Loucy (cell line): ENCODE results near the gene TSFM.

ENCODE experiments used
- H2AFZ ChIP-seq: fragments of 200-600 bp; sonication (generic); 2 replicates; pipeline ENCODE4 v1.6.0; 2016; ENCODE audit warnings: antibody characterized with exemption, mild to moderate bottlenecking, low read length, moderate library complexity
- H3F3A ChIP-seq: fragments of 200-600 bp; 2 replicates; pipeline ENCODE4 v1.6.0; 2016; ENCODE audit warnings: antibody characterized with exemption, low read depth, mild to moderate bottlenecking
- H3K27me3 ChIP-seq: fragments of 200-600 bp; sonication (generic); 2 replicates; pipeline ENCODE4 v1.6.1; 2014; ENCODE audit warnings: low read length, mild to moderate bottlenecking; ENCODE audit not compliant: insufficient read depth, poor library complexity, severe bottlenecking
- H3K36me3 ChIP-seq: fragments of 200-600 bp; sonication (generic); 2 replicates; pipeline ENCODE4 v1.6.1; 2016; ENCODE audit warnings: low read length; ENCODE audit not compliant: insufficient read depth
- H3K4me1 ChIP-seq: fragments of 200-600 bp; sonication (generic); 2 replicates; pipeline ENCODE4 v1.5.1; 2014; ENCODE audit warnings: low read length, mild to moderate bottlenecking; ENCODE audit not compliant: insufficient read depth, poor library complexity, severe bottlenecking
- H3K4me2 ChIP-seq: fragments of 200-600 bp; sonication (generic); 2 replicates; pipeline ENCODE4 v1.6.0; 2014; ENCODE audit warnings: antibody characterized with exemption, low read length, low read depth, mild to moderate bottlenecking; ENCODE audit not compliant: poor library complexity, severe bottlenecking
- H3K4me3 ChIP-seq: fragments of 200-600 bp; sonication (generic); 2 replicates; pipeline ENCODE4 v1.5.1; 2014; ENCODE audit warnings: low read length, mild to moderate bottlenecking, mixed read lengths; ENCODE audit not compliant: poor library complexity, severe bottlenecking
- H3K79me2 ChIP-seq: fragments of 200-600 bp; sonication (generic); 2 replicates; pipeline ENCODE4 v1.6.1; 2014; ENCODE audit warnings: low read length; ENCODE audit not compliant: insufficient read depth
- H3K9ac ChIP-seq: fragments of 200-600 bp; sonication (generic); 2 replicates; pipeline ENCODE4 v1.6.0; 2014; ENCODE audit warnings: mild to moderate bottlenecking, low read depth, low read length, moderate library complexity; ENCODE audit not compliant: poor library complexity, severe bottlenecking
- H3K9me2 ChIP-seq: fragments of 200-600 bp; sonication (generic); replicated peaks from 2 replicates; pipeline ENCODE4 v1.6.1; 2016; ENCODE audit warnings: low read depth, low read length, mixed read lengths
- H3K9me3 ChIP-seq: fragments of 200-600 bp; sonication (generic); 2 replicates; pipeline ENCODE4 v1.6.1; 2014; ENCODE audit warnings: mild to moderate bottlenecking, antibody characterized with exemption, low read length, low read depth; ENCODE audit not compliant: insufficient read depth
- H4K20me1 ChIP-seq: fragments of 200-600 bp; sonication (generic); 2 replicates; pipeline ENCODE4 v1.6.0; 2014; ENCODE audit warnings: antibody characterized with exemption, low read length, mild to moderate bottlenecking; ENCODE audit not compliant: insufficient read depth, poor library complexity, severe bottlenecking
- CTCF ChIP-seq: fragments of 200-600 bp; sonication (generic); conservative IDR thresholded peaks from 2 replicates; pipeline ENCODE4 v1.5.1; 2014; ENCODE audit warnings: mild to moderate bottlenecking, antibody characterized with exemption, low read length
- EZH2phosphoT487 ChIP-seq: fragments of 200-600 bp; IDR thresholded peaks from 2 replicates; pipeline ENCODE4 v1.6.1; 2018; ENCODE audit warnings: antibody characterized with exemption, mild to moderate bottlenecking, moderate library complexity, borderline replicate concordance

TSFM gene

GRCh38 chr12:57756406-57757341 lies 25.9 kb upstream of the TSFM start:
- no peaks in the 10 kb centered on the region for H3K9me3 ChIP-seq
- H2AFZ ChIP-seq: no peak overlapping the region
- H3K36me3 ChIP-seq: no peaks in the 10 kb centered on the region; the same call in 1 of the 2 replicates
- H3K9ac ChIP-seq: peak overlapping the region; percentile 73
- H3K27me3 ChIP-seq: no peaks in the 10 kb centered on the region
- peak overlapping the region; percentile 90 for H3K4me2 ChIP-seq
- H3F3A ChIP-seq: peaks cover 7% of the 10 kb centered on the region
- no peaks in the 10 kb centered on the region for H3K9me2 ChIP-seq
- TF ChIP-seq CTCF (peak; percentile 58), EZH2phosphoT487 (no peak)
- peaks cover 25% of the 10 kb centered on the region for H3K4me1 ChIP-seq
- H3K4me3 ChIP-seq: peak overlapping the region; percentile 78
- peaks cover 22% of the 10 kb centered on the region for H4K20me1 ChIP-seq
- H3K79me2 ChIP-seq: peaks cover 19% of the 10 kb centered on the region

- Histone ChIP-seq H2AFZ (no peak overlapping the region), H3K4me1 (peaks cover 21% of the 10 kb centered on the region), H3K27me3 (no peaks in the 10 kb centered on the region), H3K9me2 (no peaks in the 10 kb centered on the region), H3K4me2 (no peak overlapping the region), H3F3A (peaks cover 7% of the 10 kb centered on the region), H3K9ac (no peak overlapping the region), H3K4me3 (no peak overlapping the region), H4K20me1 (peaks cover 20% of the 10 kb centered on the region), H3K36me3 (no peaks in the 10 kb centered on the region; the same call in 1 of the 2 replicates), H3K9me3 (no peaks in the 10 kb centered on the region), H3K79me2 (peaks cover 14% of the 10 kb centered on the region)
- TF ChIP-seq EZH2phosphoT487 (no peak), CTCF (no peak)
Measured at GRCh38 chr12:57757771-57758170, 24.8 kb upstream of the TSFM start.

GRCh38 chr12:57758552-57759359 lies 23.8 kb upstream of the TSFM start:
- Histone ChIP-seq H3K4me1 (peaks cover 16% of the 10 kb centered on the region), H3K9ac (no peak overlapping the region), H3K79me2 (peaks cover 14% of the 10 kb centered on the region), H3K4me2 (no peak overlapping the region), H2AFZ (no peak overlapping the region), H3K27me3 (no peaks in the 10 kb centered on the region), H3K9me2 (no peaks in the 10 kb centered on the region), H3K4me3 (no peak overlapping the region), H4K20me1 (peaks cover 20% of the 10 kb centered on the region), H3F3A (peaks cover 5% of the 10 kb centered on the region), H3K9me3 (no peaks in the 10 kb centered on the region), H3K36me3 (no peaks in the 10 kb centered on the region; the same call in 1 of the 2 replicates)
- no peak for TF ChIP-seq CTCF
- TF ChIP-seq EZH2phosphoT487: no peak
